Fibroblast of lung (primary cell): ENCODE measurements around the gene GNL1. TPM values are rescaled to one million over a fixed set of nuclear protein-coding genes. Genes with fewer than 3 reads are reported as not detected.

ENCODE experiments used
- DNase-seq, 2 donors: peaks; one replicate each; pipeline versions ENCODE4 v3.0.0 to v3.0.0-alpha.2; 2010; ENCODE audit warnings: low read depth in 2 of 2
- H2AFZ ChIP-seq: 2 replicates; pipeline ENCODE4 v1.5.1; 2012; ENCODE audit warnings: low read length, control low read depth, inconsistent platforms
- H3K27ac ChIP-seq: 2 replicates; pipeline ENCODE4 v1.5.1; 2011; ENCODE audit warnings: low read length, control low read depth; ENCODE audit not compliant: insufficient read depth
- H3K27me3 ChIP-seq: 2 replicates; pipeline ENCODE4 v1.5.1; 2011; ENCODE audit warnings: mild to moderate bottlenecking, low read length; ENCODE audit not compliant: control insufficient read depth, insufficient read depth
- H3K36me3 ChIP-seq: 2 replicates; pipeline ENCODE4 v1.5.1; 2011; ENCODE audit warnings: low read length; ENCODE audit not compliant: control insufficient read depth, insufficient read depth
- H3K4me1 ChIP-seq: 2 replicates; pipeline ENCODE4 v1.5.1; 2011; ENCODE audit warnings: low read length; ENCODE audit not compliant: control insufficient read depth, insufficient read depth; ENCODE audit errors: extremely low read depth
- H3K4me2 ChIP-seq: 2 replicates; pipeline ENCODE4 v1.5.1; 2011; ENCODE audit warnings: low read length, control low read depth; ENCODE audit not compliant: insufficient read depth; ENCODE audit errors: extremely low read depth
- H3K4me3 ChIP-seq, 4 experiments: fragments of 200-600 bp in 1 of 4; sonication (generic) in 1 of 4; replicated peaks in 1 of 4; 2 replicates each; pipeline ENCODE4 v1.5.1; 2011 to 2016; ENCODE audit warnings: low read length in 4 of 4, low read depth in 3 of 4, mild to moderate bottlenecking in 3 of 4, control low read depth in 2 of 4, inconsistent platforms in 1 of 4, mixed read lengths in 1 of 4; ENCODE audit not compliant: insufficient read depth in 1 of 4; ENCODE audit errors: control extremely low read depth in 1 of 4
- H3K79me2 ChIP-seq: 2 replicates; pipeline ENCODE4 v1.5.1; 2012; ENCODE audit warnings: mild to moderate bottlenecking, low read length, inconsistent platforms; ENCODE audit not compliant: control insufficient read depth, insufficient read depth
- H3K9ac ChIP-seq: 2 replicates; pipeline ENCODE4 v1.5.1; 2011; ENCODE audit warnings: mild to moderate bottlenecking, low read length, control low read depth; ENCODE audit not compliant: insufficient read depth
- H3K9me3 ChIP-seq: 2 replicates; pipeline ENCODE4 v1.5.1; 2012; ENCODE audit warnings: low read depth, low read length; ENCODE audit not compliant: control insufficient read depth, insufficient read depth
- H4K20me1 ChIP-seq: 2 replicates; pipeline ENCODE4 v1.5.1; 2011; ENCODE audit warnings: low read length; ENCODE audit not compliant: control insufficient read depth, insufficient read depth; ENCODE audit errors: extremely low read depth
- EZH2 ChIP-seq: IDR thresholded peaks from 2 replicates; pipeline ENCODE4 v1.5.1; 2012; ENCODE audit warnings: low read length, control low read depth, mild to moderate bottlenecking; ENCODE audit errors: missing control alignments
- polyA plus RNA-seq, 2 donors: library from polyadenylated mRNA; depleted of rRNA in 1 of 2; stranded (reverse) in 1 of 2; unstranded in 1 of 2; fragments of >200 nt; gene quantifications; 2 replicates each; pipeline ENCODE4 v1.2.1, GENCODE V29; 2011 to 2012; ENCODE audit warnings: missing spikeins in 1 of 2
- total RNA-seq: library from RNA; depleted of rRNA; stranded (reverse); fragments of >200 nt; gene quantifications from 2 replicates; pipeline ENCODE4 v1.2.1, GENCODE V29; 2014
- TF ChIP-seq, protein P1 (sequence below), 2 donors: IDR thresholded peaks in 1 of 2; conservative IDR thresholded peaks in 1 of 2; 1 replicate in 1 of 2; 2 replicates in 1 of 2; pipeline ENCODE4 v1.5.1; 2011 to 2012; ENCODE audit warnings: low read length in 2 of 2, control low read depth in 1 of 2, inconsistent platforms in 1 of 2, low read depth in 1 of 2, mild to moderate bottlenecking in 1 of 2

GNL1 gene
- total and polyA plus RNA-seq, 2 donors (not counting 1 experiment from before 2014, with no cell fraction given), result 33.4 to 67.0 TPM

DNA sequence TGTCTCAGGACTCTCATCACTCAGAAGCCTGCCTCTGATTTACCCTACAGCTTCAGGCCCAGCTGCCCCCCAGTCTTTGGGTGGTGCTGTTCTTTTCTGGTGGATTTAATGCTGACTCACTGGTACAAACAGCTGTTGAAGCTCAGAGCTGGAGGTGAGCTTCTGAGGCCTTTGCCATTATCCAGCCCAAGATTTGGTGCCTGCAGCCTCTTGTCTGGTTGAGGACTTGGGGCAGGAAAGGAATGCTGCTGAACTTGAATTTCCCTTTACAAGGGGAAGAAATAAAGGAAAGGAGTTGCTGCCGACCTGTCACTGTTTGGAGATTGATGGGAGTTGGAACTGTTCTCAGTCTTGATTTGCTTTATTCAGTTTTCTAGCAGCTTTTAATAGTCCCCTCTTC is 34.7 kb upstream of the GNL1 start:
- Histone ChIP-seq H3K9ac (no peak overlapping the region), H3K27ac (peak overlapping the region; percentile 79), H3K79me2 (no peaks in the 10 kb centered on the region), H3K4me3 (no peak overlapping the region), H3K27me3 (no peaks in the 10 kb centered on the region), H3K4me1 (peaks cover 9% of the 10 kb centered on the region), H3K36me3 (peaks cover 19% of the 10 kb centered on the region), H3K4me2 (no peak overlapping the region), H4K20me1 (no peaks in the 10 kb centered on the region), H2AFZ (no peak overlapping the region), H3K9me3 (no peaks in the 10 kb centered on the region)
- DNase-seq, result peak; percentile 56 to 67
- TF ChIP-seq EZH2, result no peak
- TF ChIP-seq, protein P1, sequence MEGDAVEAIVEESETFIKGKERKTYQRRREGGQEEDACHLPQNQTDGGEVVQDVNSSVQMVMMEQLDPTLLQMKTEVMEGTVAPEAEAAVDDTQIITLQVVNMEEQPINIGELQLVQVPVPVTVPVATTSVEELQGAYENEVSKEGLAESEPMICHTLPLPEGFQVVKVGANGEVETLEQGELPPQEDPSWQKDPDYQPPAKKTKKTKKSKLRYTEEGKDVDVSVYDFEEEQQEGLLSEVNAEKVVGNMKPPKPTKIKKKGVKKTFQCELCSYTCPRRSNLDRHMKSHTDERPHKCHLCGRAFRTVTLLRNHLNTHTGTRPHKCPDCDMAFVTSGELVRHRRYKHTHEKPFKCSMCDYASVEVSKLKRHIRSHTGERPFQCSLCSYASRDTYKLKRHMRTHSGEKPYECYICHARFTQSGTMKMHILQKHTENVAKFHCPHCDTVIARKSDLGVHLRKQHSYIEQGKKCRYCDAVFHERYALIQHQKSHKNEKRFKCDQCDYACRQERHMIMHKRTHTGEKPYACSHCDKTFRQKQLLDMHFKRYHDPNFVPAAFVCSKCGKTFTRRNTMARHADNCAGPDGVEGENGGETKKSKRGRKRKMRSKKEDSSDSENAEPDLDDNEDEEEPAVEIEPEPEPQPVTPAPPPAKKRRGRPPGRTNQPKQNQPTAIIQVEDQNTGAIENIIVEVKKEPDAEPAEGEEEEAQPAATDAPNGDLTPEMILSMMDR (conservative IDR thresholded peaks at IDR 0.05 in 1 of 2, IDR thresholded peaks at IDR 0.05 in 1 of 2; ENCODE audit: low read depth in 1 of 2, low read length in 2 of 2), result no peak

DNA sequence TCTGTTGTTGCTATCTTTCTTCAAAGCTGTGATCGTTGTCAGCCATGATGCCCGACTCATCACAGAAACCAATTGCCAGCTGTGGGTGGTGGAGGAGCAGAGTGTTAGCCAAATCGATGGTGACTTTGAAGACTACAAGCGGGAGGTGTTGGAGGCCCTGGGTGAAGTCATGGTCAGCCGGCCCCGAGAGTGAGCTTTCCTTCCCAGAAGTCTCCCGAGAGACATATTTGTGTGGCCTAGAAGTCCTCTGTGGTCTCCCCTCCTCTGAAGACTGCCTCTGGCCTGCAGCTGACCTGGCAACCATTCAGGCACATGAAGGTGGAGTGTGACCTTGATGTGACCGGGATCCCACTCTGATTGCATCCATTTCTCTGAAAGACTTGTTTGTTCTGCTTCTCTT is 34.2 kb upstream of the GNL1 start:
- H3K9ac ChIP-seq, result no peak overlapping the region
- H2AFZ ChIP-seq, result no peak overlapping the region
- peaks cover 20% of the 10 kb centered on the region for H3K36me3 ChIP-seq

DNA sequence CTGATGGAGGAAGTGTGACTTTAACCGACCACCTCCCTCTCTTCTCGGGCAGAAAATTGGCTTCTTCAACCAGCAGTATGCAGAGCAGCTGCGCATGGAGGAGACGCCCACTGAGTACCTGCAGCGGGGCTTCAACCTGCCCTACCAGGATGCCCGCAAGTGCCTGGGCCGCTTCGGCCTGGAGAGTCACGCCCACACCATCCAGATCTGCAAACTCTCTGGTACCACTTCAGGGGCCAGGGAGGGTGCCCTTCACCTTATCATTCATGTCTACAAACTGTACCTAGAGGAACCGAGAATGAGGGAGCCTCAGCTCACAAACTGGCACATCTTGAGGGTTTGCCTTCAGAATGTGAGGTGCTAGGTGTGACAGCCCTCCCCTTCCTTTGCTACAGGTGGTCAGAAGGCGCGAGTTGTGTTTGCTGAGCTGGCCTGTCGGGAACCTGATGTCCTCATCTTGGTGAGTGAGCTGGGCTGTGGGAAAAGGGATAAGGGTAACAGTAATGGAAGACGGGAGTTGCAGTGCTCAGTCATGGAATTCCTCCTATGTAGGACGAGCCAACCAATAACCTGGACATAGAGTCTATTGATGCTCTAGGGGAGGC is 33.6 kb upstream of the GNL1 start:
- Histone ChIP-seq H3K36me3 (peaks cover 23% of the 10 kb centered on the region), H3K9me3 (no peaks in the 10 kb centered on the region)
- no peak for DNase-seq

More for the DNA sequence above, 34.2 kb upstream of the GNL1 start:
- TF ChIP-seq EZH2, result no peak
- TF ChIP-seq, protein P1 (conservative IDR thresholded peaks at IDR 0.05 in 1 of 2, IDR thresholded peaks at IDR 0.05 in 1 of 2; ENCODE audit: low read depth in 1 of 2, low read length in 2 of 2), result no peak
- DNase-seq, result no peak
- Histone ChIP-seq H3K4me2 (no peak overlapping the region), H4K20me1 (no peaks in the 10 kb centered on the region), H3K27ac (peak overlapping the region; percentile 79), H3K79me2 (no peaks in the 10 kb centered on the region), H3K4me1 (peaks cover 9% of the 10 kb centered on the region), H3K9me3 (no peaks in the 10 kb centered on the region), H3K27me3 (no peaks in the 10 kb centered on the region), H3K4me3 (no peak overlapping the region)

More for the DNA sequence above, 33.6 kb upstream of the GNL1 start:
- Histone ChIP-seq H3K4me2 (no peak overlapping the region), H3K27me3 (no peaks in the 10 kb centered on the region), H3K4me1 (peaks cover 9% of the 10 kb centered on the region), H3K9ac (no peak overlapping the region), H4K20me1 (no peaks in the 10 kb centered on the region), H3K4me3 (no peak overlapping the region), H2AFZ (no peak overlapping the region), H3K79me2 (no peaks in the 10 kb centered on the region), H3K27ac (peak overlapping the region; percentile 79)
- no peak for TF ChIP-seq EZH2
- TF ChIP-seq, protein P1 (conservative IDR thresholded peaks at IDR 0.05 in 1 of 2, IDR thresholded peaks at IDR 0.05 in 1 of 2; ENCODE audit: low read depth in 1 of 2, low read length in 2 of 2), result no peak
